MM.1S (cell line): ENCODE data around the gene BORCS6.

Experiments
- CTCF ChIP-seq: fragments of 300-600 bp; sonication (generic); IDR thresholded peaks from 2 replicates; pipeline ENCODE4 v1.5.1; 2016; ENCODE audit warnings: antibody characterized with exemption, low read length, mixed read lengths
- EZH2 ChIP-seq: fragments of 300-600 bp; sonication (generic); optimal IDR thresholded peaks from 2 replicates; pipeline ENCODE3; 2017; ENCODE audit warnings: low read depth, mild to moderate bottlenecking, antibody characterized with exemption, low read length, mixed read lengths
- EZH2phosphoT487 ChIP-seq: fragments of 300-600 bp; sonication (generic); IDR thresholded peaks from 2 replicates; pipeline ENCODE4 v1.6.1; 2018; ENCODE audit warnings: antibody characterized with exemption, low read length

- TF ChIP-seq CTCF: peak; percentile 14; the same call in 1 of the 2 replicates
- TF ChIP-seq EZH2phosphoT487: no peak
- TF ChIP-seq EZH2: no peak
Observed at GRCh38 chr17:8176197-8176940, 13.6 kb downstream of the BORCS6 start, which contains the start of gene TMEM107.
